Ramos (cell line): ENCODE data around the gene CARD19.

Source experiments
- in situ Hi-C: fragments of 300-500 bp; cut with MboI; formaldehyde crosslinking; loops from one replicate; pipeline ENCODE4 v1.14.3; 2022; ENCODE audit warnings: low sequenced_read_pairs; ENCODE audit not compliant: unreplicated experiment

Gene CARD19, protein sequence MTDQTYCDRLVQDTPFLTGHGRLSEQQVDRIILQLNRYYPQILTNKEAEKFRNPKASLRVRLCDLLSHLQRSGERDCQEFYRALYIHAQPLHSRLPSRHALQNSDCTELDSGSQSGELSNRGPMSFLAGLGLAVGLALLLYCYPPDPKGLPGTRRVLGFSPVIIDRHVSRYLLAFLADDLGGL

GRCh38 chr9:93096131-93096802 lies at the start of gene CARD19:
Gene CARD19, plus strand, starts transcription at chr9:93096217. Its CDS starts 129 bp downstream, at chr9:93096346.
- in situ Hi-C loops = no loop called here

- in situ Hi-C loops = no loop called here
These were observed 47.2 kb upstream of the CARD19 start for GRCh38 chr9:93048566-93049448.

- in situ Hi-C loops = no loop called here
These were observed 46.5 kb upstream of the CARD19 start for GRCh38 chr9:93049491-93049890.

- in situ Hi-C loops = no loop called here
These were observed 45.8 kb upstream of the CARD19 start for GRCh38 chr9:93050231-93050630.

- in situ Hi-C loops = no loop called here
These were observed 44.3 kb upstream of the CARD19 start for GRCh38 chr9:93051680-93052089.

GRCh38 chr9:93052791-93053540 lies 43.1 kb upstream of the CARD19 start:
- in situ Hi-C loops = no loop called here

DNA sequence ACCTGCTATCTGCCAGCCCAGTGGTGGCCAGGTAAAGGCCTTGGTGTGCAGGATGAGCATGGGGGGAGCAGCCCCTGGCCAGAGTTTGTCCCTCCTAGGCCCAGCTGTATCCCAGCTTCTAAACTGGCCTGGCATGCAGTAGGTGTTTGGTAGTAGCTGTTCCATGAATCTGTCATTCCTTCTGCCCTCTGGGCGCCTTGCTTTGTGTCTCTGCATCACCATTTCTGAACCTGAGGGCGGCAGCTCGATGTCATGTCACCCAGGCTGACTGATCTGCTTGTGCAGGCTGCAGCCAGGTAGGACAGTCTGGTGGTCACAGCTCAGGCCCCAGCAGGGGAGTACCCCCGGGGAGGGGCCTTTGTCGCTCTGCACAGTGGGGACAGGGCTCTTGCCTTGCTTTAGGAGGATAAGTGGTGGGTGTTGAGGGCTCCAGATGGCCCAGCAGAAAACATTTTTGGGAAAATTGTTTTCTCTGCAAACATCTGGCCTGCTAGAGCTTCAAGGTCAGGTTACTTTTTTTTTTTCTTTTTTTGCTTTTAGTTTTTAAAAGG lies 42.2 kb upstream of the CARD19 start:
- in situ Hi-C loops = no loop called here

- in situ Hi-C loops = no loop called here
These were observed 41.0 kb upstream of the CARD19 start for GRCh38 chr9:93054758-93055704.

GRCh38 chr9:93057042-93057702 lies 38.8 kb upstream of the CARD19 start:
- in situ Hi-C loops = no loop called here

DNA sequence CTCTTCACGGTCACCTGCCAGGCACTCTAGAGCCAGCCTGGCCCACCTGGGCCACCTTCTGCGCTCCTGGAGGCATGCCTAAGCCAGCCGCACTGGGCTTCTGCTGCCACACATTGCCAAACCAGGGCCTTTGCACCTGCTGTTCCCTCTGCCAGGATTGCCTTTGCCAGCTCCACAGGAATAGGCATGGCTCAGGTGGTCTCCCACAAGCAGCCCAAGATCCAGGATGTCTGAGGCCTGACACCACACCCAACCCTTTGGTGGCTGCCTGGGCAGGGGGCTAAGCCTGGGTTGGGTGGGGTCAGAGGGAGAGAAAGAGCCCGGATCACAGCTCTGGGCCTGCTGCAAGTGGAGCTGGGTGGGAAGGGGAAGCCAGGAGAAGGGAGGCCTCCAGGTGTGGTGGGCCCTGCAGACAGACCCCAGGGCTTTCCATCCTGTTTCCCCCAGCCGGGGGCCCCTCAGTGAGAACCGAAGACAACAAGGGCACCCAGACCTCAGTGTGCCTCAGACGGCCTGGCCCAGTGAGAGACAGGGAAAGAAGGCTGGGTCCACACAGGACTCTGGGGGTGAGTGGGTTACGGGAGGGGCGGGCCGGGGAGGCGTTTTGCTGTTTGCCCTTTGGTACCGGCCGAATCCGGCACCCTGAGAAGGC lies 38.2 kb upstream of the CARD19 start:
- in situ Hi-C loops = no loop called here

- in situ Hi-C loops = no loop called here
These were observed 37.5 kb upstream of the CARD19 start, which contains the start of gene SUSD3 for GRCh38 chr9:93058355-93059010. Gene SUSD3, plus strand, starts transcription at chr9:93058701. Its CDS starts 42 bp downstream, at chr9:93058743.

DNA sequence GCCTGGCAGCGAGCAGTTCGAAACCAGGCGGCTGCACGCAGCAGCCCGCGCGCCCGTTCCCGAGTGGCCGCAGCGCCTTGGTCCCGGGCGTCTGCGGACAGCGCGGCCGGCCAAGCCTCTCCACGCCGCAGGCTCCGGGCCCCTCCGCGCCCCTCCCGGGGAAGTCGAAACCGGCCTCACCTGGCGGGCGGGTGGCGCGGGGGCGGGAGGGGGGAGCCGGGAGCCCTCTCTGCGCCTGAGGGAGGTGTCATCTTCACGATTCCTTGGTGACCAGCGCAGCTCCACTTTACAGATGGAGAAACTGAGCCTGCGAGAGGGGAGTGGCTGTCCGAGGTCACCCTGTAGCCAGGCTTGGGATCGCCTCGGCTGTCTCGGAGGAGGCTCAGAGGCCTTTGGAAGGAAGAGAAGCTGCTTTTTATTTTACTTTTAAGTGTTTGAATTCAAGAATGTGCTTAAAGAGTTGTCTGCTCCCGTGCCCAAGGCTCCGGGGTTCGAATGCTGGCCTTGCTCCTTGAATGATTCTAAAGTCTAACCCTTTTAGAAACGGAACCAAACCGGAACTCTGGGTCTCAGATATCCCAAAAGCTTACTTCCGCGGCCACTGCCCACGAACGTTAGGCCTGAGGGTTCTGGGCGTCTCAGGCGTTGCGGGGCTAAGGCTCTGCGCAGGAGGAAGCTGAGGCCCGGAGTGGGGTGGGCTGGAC lies 36.9 kb upstream of the CARD19 start:
- in situ Hi-C loops = no loop called here

- in situ Hi-C loops = loop anchor here (10.0 kb wide), 1 partner anchor 335 kb away; no protein-coding TSS in a partner anchor
These were observed 36.1 kb upstream of the CARD19 start for GRCh38 chr9:93059715-93060578.

DNA sequence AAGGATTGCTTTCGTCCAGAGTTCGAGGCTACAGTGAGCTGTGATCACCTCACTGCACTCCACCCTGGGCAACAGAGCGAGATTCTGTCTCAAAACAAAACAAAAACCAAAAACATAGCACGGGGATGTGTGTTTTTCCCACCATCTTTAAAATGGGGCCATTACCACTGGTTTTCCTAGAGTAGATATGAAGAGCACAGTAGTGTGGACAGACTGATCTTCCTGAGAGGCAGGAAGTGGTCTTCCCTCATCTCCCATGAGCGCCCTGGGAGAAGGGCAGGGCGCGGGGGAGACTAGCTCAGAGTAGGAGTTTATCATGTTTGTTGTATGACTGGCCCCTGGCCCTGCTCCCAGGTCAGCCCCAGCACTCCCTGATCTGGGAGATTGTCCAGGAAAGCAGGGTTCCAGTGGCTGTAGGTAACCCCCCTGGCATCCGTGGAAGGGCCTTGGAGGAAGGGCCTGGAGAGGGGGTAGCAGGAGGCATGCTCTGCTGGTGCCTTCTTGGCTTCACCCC lies 35.2 kb upstream of the CARD19 start:
- in situ Hi-C loops = loop anchor here (10.0 kb wide), 1 partner anchor 336 kb away; no protein-coding TSS in a partner anchor

DNA sequence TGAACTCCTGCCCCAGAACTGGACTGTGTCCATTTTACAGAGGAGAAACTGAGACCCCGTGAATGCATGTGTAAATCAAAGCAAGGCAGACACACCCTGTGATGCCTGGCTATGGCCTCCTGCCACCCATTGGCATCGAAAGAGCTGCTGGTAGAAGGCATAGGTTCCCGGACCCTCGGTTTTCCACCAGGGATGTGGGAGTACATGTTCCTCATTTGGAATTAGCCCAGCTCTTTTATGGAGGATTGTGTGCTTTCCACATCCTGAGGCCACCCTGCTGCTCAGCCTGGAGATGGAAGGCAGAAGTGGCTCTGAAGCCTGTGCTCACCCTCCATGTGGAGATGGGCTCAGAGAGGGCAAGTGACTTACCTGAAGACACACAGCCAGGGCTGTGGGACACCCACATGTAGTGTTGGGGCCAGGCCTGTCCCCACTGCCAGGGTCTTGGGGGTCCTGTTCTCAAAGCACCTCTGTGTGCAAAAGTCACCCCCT lies 34.7 kb upstream of the CARD19 start:
- in situ Hi-C loops = loop anchor here (10.0 kb wide), 1 partner anchor 337 kb away; no protein-coding TSS in a partner anchor
